ENCODE data around the gene RILP.

The RILP gene

DNA sequence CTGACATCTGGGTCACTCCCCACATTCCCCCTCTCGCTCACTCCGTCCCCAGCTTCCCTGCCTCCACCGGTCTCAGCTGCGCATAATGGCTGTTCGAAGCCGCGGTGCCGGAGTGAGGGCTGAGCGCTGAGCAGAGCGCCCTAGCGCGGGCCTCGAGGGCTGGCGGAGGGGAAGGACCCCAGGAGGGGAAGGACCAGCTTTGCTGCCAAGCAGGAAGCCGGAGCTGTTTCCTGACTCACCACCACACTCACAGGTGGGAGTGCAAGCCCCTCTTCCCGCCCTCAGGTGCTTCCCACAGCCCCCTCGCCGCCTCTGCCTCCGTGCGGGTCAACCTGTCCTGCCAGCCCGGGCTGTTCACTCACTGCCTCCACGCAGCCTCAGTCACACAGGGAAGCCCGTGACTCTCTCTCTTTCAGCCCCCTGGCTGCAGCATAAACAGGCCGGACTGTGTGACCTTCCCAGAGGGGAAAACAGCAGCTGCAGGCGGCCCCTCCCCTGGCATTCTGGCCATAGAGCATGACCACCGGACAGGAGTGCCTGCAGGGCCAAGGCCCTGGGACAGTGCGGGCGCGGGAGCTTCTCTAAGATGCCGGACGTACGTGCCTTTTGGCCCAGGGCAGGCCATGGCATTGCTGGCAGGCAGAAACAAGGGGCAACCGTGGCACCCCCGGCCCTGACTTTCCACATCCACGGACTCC, 44.7 kb downstream of the RILP start:
- no peak for DNase-seq (ENCODE audit: low spot score)

DNA sequence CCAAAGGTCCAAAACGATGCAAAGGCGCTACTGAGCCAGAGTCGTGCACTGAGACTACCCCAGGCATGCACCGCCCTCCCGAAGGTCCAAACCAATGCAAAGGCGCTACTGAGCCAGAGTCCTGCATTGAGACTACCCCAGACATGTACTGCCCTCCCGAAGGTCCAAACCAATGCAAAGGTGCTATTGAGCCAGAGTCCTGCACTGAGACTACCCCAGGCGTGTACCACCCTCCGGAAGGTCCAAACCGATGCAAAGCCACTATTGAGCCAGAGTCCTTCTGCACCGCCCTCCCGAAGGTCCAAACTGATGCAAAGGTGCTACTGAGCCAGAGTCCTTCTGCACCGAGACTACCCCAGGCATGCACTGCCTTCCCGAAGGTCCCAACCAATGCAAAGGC, 48.1 kb downstream of the RILP start:
- no peak for DNase-seq (ENCODE audit: low spot score)

DNA sequence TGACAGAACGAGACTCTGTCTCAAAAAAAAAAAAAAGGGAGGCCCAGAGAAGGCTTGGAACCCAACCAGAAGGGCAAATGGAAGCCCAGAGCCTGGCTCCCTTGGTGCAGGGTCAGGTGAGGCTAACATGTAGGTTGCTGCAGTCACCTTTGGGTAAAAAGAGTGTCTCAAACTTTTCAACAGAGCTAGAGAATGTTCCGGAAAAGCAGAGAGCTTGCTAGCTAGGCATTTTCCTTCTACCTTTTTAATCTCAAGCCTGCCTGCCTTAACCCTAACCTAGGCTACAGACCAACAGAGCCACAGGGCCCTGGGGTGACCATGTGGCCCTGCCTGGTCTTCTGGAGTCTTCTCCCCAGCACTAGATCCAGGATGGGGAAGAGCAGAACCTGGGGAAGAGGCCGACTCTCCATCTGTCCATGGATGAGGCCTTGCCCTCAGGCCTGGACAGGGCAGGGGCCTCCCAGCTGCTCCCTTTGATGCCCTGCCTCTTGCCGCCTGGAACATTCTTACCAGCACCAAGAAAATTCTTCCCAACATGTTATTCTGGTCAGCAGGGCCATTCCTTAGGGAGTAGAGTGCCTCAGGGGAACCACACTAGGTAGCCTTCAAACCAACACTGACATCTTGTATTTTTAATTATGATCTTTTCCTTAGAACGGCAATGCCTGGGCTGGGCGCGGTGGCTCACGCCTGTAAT, 51.1 kb downstream of the RILP start:
- no peak for DNase-seq (ENCODE audit: low spot score)

DNA sequence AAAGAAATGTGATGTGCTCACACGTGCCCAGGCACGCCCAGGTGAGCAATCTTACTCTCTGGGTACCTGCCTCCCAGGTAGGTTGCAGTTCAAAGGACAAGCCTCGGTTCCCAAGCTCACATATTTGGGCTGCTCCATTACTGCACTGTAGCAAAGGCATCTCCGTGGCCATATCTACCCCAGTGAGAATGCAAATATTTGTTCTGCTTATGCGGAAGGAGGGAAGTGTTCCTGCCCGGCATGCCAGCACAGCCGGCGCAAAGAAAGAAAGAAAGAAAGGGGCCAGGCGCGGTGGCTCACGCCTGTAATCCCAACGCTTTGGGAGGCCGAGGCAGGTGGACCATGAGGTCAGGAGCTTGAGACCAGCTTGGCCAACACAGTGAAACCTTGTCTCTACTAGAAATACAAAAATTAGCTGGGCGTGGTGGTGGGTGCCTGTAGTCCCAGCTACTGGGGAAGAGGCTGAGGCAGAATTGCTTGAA, 51.8 kb downstream of the RILP start:
- no peak for DNase-seq (ENCODE audit: low spot score)
